Right lobe of liver (tissue), 4 donors: ENCODE measurements around the gene MED9.

Experiments
- CTCF ChIP-seq, 4 donors: fragments of 200-600 bp in 3 of 4; fragments of 450-650 bp in 1 of 4; IDR thresholded peaks; one replicate each; pipeline versions ENCODE4 v1.5.1 to v1.8.0; 2016 to 2022; ENCODE audit warnings: antibody characterized with exemption in 4 of 4, mild to moderate bottlenecking in 2 of 4
- POLR2A ChIP-seq: fragments of 450-650 bp; IDR thresholded peaks from one replicate; pipeline ENCODE4 v1.6.1; 2017; ENCODE audit warnings: antibody characterized with exemption, mild to moderate bottlenecking
- donor health status: DM: no; HTN: no; CAD: no.
- donor health status: DM: no; HTN: no; CAD: no.
- donor health status: DM: no; HTN: yes; CAD: no.

GRCh38 chr17:17469358-17469757 lies 7.4 kb upstream of the MED9 start:
- no peak for TF ChIP-seq CTCF (IDR thresholded peaks at IDR 0.05)
- no peak for TF ChIP-seq POLR2A
